DND-41 (cell line): Measurements from ENCODE around the gene ZNF235.

ENCODE experiments used
- EZH2 ChIP-seq: IDR thresholded peaks from 3 replicates; pipeline ENCODE4 v1.6.1; 2012; ENCODE audit warnings: borderline replicate concordance, low read depth, mild to moderate bottlenecking, moderate library complexity, low read length, inconsistent platforms; ENCODE audit not compliant: severe bottlenecking
- TF ChIP-seq, protein P1 (sequence below): IDR thresholded peaks from 2 replicates; pipeline ENCODE4 v1.5.1; 2012; ENCODE audit warnings: borderline replicate concordance, low read length, moderate library complexity, mild to moderate bottlenecking; ENCODE audit not compliant: poor library complexity, severe bottlenecking; ENCODE audit errors: extremely low read depth

DNA sequence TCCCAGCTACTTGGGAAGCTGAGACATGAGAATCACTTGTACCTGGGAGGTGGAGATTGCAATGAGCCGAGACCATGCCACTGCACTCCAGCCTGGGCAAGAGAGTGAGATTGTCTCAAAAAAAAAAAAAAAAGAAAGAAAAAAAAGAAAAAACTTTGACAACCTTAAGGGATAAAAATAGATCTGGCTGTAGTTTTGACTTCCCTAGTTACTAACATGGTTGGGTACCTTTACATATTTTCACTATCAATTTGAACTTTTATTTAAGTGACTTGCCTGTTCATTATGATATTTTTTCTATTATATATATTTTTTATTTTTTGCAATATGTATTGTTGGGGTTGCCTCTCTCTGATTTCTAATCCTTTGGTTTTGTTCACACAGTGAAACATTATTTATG, 8.4 kb upstream of the ZNF235 start:
- TF ChIP-seq, protein P1, sequence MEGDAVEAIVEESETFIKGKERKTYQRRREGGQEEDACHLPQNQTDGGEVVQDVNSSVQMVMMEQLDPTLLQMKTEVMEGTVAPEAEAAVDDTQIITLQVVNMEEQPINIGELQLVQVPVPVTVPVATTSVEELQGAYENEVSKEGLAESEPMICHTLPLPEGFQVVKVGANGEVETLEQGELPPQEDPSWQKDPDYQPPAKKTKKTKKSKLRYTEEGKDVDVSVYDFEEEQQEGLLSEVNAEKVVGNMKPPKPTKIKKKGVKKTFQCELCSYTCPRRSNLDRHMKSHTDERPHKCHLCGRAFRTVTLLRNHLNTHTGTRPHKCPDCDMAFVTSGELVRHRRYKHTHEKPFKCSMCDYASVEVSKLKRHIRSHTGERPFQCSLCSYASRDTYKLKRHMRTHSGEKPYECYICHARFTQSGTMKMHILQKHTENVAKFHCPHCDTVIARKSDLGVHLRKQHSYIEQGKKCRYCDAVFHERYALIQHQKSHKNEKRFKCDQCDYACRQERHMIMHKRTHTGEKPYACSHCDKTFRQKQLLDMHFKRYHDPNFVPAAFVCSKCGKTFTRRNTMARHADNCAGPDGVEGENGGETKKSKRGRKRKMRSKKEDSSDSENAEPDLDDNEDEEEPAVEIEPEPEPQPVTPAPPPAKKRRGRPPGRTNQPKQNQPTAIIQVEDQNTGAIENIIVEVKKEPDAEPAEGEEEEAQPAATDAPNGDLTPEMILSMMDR, result no peak
- no peak for TF ChIP-seq EZH2
